Transverse colon (tissue), 3 donors: Measurements from ENCODE around the gene ZNF397.

Source experiments
- CTCF ChIP-seq, 5 experiments: fragments of 200-600 bp in 3 of 5; fragments of 450-650 bp in 2 of 5; sonication (generic) in 3 of 5; IDR thresholded peaks; 1 replicate in 2 of 5; 2 replicates in 3 of 5; pipeline ENCODE4 v1.5.1; 2016 to 2017; ENCODE audit warnings: antibody characterized with exemption in 5 of 5, inconsistent platforms in 3 of 5, mild to moderate bottlenecking in 2 of 5, moderate library complexity in 1 of 5
- POLR2A ChIP-seq: fragments of 450-650 bp; IDR thresholded peaks from one replicate; pipeline ENCODE4 v1.6.1; 2016; ENCODE audit warnings: antibody characterized with exemption, mild to moderate bottlenecking, moderate library complexity

GRCh38 chr18:35248429-35248828 is 7.6 kb downstream of the ZNF397 start:
- TF ChIP-seq CTCF (IDR thresholded peaks at IDR 0.05) (no peak), POLR2A (no peak)
